GM21423 (cell line): ENCODE data around the gene METTL9.
"Not testable (repeated sequence)": the region's sequence is repeated elsewhere in the genome, so short reads cannot be mapped to it uniquely, and the experiment has no call there.

Experiments used
- ATAC-seq: cut with Tn5 transposase; IDR thresholded peaks from one replicate; pipeline ENCODE4 v1.9.1; 2021; ENCODE audit warnings: mild to moderate bottlenecking, moderate library complexity; ENCODE audit not compliant: unreplicated experiment

METTL9 gene

GRCh38 chr16:21573506-21573905 lies 25.9 kb upstream of the METTL9 start:
- not testable (repeated sequence) for ATAC-seq

- no peak for ATAC-seq
These were observed 25.0 kb upstream of the METTL9 start for GRCh38 chr16:21574372-21574771.

GRCh38 chr16:21576323-21576722 lies 23.1 kb upstream of the METTL9 start:
- not testable (repeated sequence) for ATAC-seq

GRCh38 chr16:21577487-21577886 lies 21.9 kb upstream of the METTL9 start:
- ATAC-seq = not testable (repeated sequence)

GRCh38 chr16:21578311-21578710 lies 21.1 kb upstream of the METTL9 start:
- ATAC-seq = not testable (repeated sequence)

- ATAC-seq = not testable (repeated sequence)
These were observed 19.2 kb upstream of the METTL9 start for GRCh38 chr16:21580131-21580530.

- no peak for ATAC-seq
These were observed 18.6 kb upstream of the METTL9 start for GRCh38 chr16:21580807-21581206.

GRCh38 chr16:21584817-21585216 lies 14.6 kb upstream of the METTL9 start:
- ATAC-seq = no peak

GRCh38 chr16:21588593-21588992 lies 10.8 kb upstream of the METTL9 start:
- not testable (repeated sequence) for ATAC-seq

- ATAC-seq = no peak
These were observed 9.8 kb upstream of the METTL9 start for GRCh38 chr16:21589551-21589950.

- no peak for ATAC-seq
These were observed 9.1 kb upstream of the METTL9 start for GRCh38 chr16:21590287-21590686.

GRCh38 chr16:21590796-21591195 lies 8.6 kb upstream of the METTL9 start:
- no peak for ATAC-seq

- no peak for ATAC-seq
These were observed 7.2 kb upstream of the METTL9 start for GRCh38 chr16:21592191-21592590.

- ATAC-seq = no peak
These were observed 5.7 kb upstream of the METTL9 start for GRCh38 chr16:21593530-21594289.

GRCh38 chr16:21597561-21598030 lies 1.8 kb upstream of the METTL9 start:
- ATAC-seq = no peak

- no peak for ATAC-seq
These were observed 1.2 kb upstream of the METTL9 start for GRCh38 chr16:21598206-21598605.

- ATAC-seq = no peak
These were observed 666 bp upstream of the METTL9 start for GRCh38 chr16:21598701-21599121.

- ATAC-seq = peak; percentile 25
These were observed 825 bp downstream of the METTL9 start for GRCh38 chr16:21600031-21600773.

GRCh38 chr16:21602785-21603184 lies 3.4 kb downstream of the METTL9 start:
- no peak for ATAC-seq

GRCh38 chr16:21603928-21604327 lies 4.6 kb downstream of the METTL9 start:
- ATAC-seq = no peak

GRCh38 chr16:21605848-21606247 lies 6.5 kb downstream of the METTL9 start:
- not testable (repeated sequence) for ATAC-seq
